ENCODE measurements around the gene PIGBOS1.
"Not testable (repeated sequence)": the region's sequence is repeated elsewhere in the genome, so short reads cannot be mapped to it uniquely, and the experiment has no call there.

The PIGBOS1 gene

GRCh38 chr15:55290528-55291057, 28.3 kb downstream of the PIGBOS1 start:
- peak; percentile 31 for DNase-seq

GRCh38 chr15:55289746-55290527, 29.0 kb downstream of the PIGBOS1 start, which contains the start of gene RAB27A:
Gene RAB27A (minus strand): TSS chr15:55289813. CDS start chr15:55234934, 54,879 bp downstream.
- DNase-seq, result peak; percentile 31

DNA sequence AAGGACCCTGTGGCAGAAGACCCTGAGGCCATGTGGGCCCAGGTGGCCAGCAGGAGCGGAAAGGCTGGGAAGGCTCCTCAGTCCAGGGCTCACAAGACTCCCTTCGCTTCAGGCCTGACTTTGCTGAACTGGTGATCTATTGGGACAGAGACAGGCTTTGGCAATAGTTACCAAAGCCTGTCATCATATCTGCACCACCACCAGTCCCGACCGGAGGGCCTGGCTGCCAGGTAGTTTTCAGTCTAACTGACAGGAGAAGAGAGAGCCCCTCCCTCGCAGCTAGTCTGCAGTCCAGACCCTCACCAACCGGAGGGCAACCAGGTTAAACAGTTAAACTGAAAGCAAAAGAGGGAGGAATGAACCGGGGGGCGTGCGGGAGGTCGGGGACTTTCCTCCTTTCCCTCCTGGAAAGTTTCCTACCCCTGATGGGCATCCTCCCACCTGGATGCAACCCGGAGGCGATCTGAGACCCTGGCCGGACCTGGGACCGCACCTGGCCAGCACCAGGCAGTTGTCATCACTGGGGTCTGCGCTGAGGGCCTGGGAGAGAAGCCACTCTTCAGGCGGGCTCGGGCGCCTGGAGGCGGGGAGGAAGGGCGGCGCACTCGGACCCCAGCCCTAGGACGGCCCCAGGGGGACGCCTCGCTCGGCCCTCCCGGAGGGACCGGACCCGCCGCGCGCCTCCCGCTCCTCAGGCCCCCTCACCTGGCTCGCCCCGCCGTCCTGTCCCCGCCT, 29.7 kb downstream of the PIGBOS1 start:
- no peak for DNase-seq

GRCh38 chr15:55288006-55288717, 30.8 kb downstream of the PIGBOS1 start:
- DNase-seq, result no peak

GRCh38 chr15:55286442-55287189, 32.3 kb downstream of the PIGBOS1 start:
- DNase-seq, result not testable (repeated sequence)

DNA sequence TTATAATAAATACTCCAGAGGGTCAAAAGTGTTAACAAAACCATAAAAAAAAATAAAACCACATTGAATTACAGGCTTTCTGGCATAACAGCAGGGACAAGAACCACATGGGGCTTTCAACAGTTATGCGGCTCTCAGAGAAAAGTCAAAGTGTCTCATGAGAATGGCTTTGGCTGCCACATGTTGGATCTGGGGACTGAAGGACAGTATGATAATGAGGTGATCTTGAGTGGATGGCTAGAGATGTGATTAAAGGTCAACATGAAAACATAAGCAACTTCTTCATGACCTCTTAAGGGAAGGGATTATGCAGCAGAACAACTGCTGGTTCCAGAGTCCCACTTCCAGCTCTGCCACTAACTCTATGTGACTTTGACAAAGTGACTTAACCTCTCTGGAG, 34.5 kb downstream of the PIGBOS1 start:
- no peak for DNase-seq

GRCh38 chr15:55283379-55284147, 35.4 kb downstream of the PIGBOS1 start:
- DNase-seq, result no peak

DNA sequence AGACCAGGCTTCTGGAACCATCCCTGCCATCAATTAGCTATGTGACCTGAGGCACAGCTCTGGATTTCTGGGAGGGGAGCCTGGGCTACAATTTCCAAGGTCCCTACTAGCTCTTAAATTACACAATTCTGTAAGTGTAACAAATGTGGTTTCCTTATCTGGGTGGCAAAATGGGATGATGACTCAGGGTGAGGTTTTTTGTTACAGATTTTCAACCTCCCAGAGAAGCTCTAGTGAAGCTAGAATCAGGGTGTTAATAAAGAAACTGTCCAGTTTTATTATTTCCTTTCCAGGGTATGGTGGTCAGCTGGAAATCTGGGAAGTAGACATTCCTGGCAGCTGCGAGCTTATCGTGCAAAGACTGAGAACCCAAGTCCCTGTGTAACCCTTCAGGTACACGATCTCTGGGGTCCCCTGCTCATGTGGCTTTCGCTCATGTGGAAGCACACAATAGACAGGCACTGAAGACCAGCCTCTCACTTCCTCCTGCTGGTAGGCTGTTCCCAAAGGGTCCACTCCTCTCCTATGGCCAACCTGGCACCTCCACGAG, 36.6 kb downstream of the PIGBOS1 start:
- no peak for DNase-seq

DNA sequence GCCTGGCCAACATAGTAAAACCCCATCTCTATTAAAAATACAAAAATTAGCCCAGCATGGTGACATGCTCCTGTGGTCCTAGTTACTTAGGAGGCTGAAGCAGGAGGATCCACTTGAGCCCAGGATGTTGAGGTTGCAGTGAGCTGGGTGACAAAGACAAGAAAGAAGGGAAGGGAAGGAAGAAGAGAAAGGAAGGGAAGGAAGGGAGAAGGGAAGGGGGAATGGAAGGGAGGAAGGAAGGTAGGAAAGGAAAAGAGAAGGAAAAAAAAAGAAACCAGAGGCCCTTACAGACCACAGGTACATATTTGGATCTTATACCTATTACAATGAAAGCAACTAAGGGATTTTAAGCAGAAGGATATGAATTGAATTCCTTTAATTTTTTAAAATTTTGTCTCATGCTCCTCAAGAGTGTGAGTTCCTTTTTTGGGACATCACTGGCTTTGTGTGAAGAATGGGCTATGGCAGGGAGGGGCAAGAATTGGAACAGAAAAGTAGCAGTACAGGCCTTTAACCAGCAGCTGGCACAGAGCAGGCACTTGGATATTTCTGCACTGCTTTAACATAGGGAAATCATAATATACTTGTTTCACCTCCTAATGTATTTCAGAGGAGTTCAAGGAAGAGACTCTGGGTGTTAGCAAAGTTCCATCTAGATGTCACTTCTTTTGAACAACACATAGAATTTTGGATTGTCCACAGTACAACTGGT, 37.2 kb downstream of the PIGBOS1 start:
- DNase-seq, result no peak

DNA sequence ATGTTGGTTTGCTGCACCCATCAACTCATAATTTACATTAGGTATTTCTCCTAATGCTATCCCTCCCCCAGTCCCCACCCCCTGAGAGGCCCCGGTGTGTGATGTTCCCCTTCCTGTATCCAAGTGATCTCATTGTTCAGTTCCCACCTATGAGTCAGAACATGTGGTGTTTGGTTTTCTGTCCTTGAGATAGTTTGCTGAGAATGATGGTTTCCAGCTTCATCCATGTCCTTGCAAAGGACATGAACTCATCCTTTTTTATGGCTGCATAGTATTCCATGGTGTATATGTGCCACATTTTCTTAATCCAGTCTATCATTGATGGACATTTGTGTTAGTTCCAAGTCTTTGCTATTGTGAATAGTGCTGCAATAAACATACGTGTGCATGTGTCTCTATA, 38.3 kb downstream of the PIGBOS1 start:
- DNase-seq, result not testable (repeated sequence)

DNA sequence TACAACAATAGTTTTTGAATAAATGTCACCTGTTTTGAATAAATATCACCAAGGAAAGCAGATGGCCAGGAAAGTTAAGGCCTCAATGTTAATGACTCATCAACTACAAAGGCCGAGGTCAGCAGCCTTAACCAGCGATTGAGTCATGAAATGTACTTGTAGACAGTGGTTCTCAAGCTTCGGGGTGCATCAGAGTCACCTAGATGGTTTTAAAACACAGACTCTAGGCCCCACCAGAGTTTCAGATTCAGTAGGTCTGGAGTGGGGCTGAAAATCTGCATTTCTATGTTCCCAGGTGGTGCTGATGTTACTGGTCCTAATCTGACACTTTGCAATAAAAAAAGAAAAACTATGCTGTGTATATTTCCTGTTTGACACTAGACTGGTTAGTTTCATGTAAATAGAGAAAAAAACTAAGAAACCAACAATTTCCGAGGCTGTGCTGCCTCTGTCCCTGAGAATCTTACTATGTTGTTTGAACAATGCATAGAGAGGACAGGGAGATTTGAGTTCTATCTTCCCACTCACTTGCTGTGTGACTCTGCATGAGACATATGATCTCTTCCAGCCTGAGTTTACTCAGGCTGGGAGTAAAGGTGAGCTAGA, 39.1 kb downstream of the PIGBOS1 start:
- DNase-seq, result no peak

DNA sequence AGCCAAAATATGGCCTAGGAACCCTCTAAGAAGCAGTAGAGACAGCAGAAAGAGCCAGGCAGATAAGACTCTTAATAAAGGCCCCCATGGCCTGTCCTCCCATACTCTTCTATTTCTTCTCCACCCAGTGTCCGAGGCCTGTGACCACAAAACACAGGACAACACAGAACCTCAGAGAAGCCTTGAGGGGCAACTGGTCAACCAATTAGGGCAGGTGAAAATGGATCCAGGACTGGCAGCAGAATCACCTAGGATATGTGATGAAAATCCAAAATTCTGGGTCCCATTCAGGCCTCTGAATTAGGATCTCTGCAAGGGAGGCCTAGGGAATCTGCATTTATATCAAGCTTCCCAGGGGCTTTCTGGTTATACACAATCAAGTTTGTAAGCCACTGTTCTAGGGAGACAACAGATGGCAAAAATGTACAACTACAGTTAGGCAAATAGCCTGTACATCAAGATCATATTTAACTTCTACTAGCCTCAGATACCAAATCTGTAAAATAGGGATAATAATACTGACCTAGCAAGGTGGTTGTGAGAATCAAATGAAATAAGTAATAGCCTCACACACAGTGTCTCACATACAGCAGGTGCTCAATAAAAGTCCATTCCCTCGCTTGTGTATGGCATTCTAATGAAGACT, 39.7 kb downstream of the PIGBOS1 start:
- DNase-seq, result no peak

- no peak for DNase-seq
These were observed 41.2 kb downstream of the PIGBOS1 start for GRCh38 chr15:55277715-55278114.

DNA sequence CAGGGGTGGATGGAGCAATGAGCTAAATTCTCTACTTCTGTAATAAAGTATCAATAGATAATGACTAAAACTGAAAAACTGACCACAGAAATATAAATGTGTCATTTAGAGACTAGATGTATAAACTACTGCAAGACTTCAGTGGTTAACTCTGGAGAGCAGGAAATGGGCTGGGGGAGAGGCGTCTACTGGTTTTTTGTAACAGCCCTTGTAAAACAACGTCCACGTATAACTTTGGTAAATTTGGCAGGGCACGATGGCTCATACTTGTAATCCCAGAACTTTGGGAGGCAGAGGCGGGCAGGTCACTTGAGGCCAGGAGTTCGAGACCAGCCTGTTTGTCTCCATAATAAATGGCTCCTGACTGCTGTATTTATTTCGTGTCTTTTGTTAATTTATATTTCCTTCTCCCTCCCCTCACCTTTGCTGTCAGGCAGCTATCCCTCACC, 41.8 kb downstream of the PIGBOS1 start:
- DNase-seq, result no peak

DNA sequence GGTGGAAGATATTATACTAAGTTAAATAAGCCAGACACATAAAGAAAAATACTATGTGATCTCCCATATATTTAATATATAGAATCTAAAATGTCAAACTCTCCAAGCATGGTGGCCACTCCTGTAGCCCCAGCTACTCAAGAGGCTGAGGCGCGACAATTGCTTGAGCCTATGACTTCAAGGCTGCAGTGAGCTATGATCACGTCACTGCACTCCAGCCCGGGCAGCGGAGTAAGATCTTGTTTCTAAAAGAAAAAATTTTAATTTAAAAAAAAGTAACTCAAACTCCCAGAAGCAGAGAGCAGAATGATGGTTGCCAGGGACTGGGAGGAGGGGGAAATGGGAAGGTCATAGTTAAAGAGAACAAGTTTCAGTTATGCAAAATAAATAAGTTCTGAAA, 42.6 kb downstream of the PIGBOS1 start:
- DNase-seq, result no peak

- no peak for DNase-seq
These were observed 48.6 kb downstream of the PIGBOS1 start for GRCh38 chr15:55270291-55270690.

DNA sequence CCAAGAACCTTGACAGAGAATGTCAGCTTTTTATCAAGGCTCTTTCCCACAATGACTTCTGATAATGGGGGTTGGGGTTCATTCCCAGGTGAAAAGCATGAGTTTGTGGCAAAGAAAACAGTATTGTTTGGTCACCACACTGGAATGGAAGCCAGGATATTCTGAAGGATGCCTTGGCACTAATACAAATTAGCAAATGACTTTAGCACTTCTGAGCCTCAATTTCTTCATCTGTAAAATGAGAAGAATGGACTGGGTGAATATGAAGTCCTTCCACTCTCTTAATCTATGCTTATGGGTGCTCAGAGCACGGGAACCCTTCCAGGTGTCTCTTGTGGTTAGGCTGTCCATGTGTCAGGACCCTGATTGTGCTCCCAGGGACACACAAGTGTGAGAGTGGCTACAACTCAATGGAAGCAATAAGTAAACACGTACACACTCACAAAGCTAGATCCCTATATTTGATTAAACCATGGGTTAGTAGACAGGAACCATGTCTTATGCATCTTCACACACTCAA, 50.7 kb downstream of the PIGBOS1 start:
- DNase-seq, result no peak

GRCh38 chr15:55267401-55268175, 51.3 kb downstream of the PIGBOS1 start:
- DNase-seq, result no peak

Data from NCI-H2029 (cell line).